ENCODE measurements around the gene RANBP3L. TPM values are rescaled to one million over a fixed set of nuclear protein-coding genes. Genes with fewer than 3 reads are reported as not detected.

RANBP3L gene
- total and polyA plus RNA-seq, 9 of the 15 experiments (the other 6 are each of a cell fraction or from before 2014, with no cell fraction given), result 0.01 to 0.06 TPM; not detected in 7

DNA sequence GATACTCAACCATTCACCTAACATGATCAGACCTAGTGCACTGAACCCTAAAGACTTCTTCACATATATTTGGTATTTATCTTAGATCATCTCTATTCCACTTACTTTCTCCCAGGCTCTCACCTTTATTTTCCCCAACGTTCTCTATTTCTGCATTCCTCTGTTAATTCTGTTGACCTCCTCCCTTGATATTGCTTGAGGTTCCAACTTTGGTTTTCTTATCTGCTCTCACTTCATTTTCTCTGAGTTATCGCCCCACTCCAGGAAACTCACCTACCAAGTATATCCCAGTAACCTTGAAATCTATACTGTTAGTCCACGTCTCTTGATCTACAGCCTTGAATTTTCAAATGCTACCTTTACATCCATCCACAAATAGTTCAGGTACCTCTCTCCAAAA lies 69.2 kb downstream of the RANBP3L start:
- no peak overlapping the region for H3K9ac ChIP-seq (ENCODE audit: insufficient read depth in 1 of 2, low read depth in 2 of 2, low read length in 2 of 2)
- H3K27ac ChIP-seq (ENCODE audit: extremely low read depth, low read depth, low read length), result no peak overlapping the region
- no peaks in the 10 kb centered on the region for H3K9me1 ChIP-seq (ENCODE audit: control insufficient read depth, insufficient read depth, low read length)
- in situ Hi-C loops (cut with MboI) (no loop called here), intact Hi-C loops (cut with micrococcal nuclease) (loop anchor here (10.0 kb wide), 1 partner anchor 642 kb away; the partner anchor contains the start of gene NIPBL)
- H3K36me3 ChIP-seq (ENCODE audit: control insufficient read depth, insufficient read depth, low read length), result 0 out of 3 replicates have a peak, but pooled peaks cover 3% of the 10 kb centered on the region
- TF ChIP-seq TEAD4 (IDR thresholded peaks at IDR 0.05; ENCODE audit: low read length) (peak; percentile 71; the same call in 1 of the 2 replicates), TEAD4 (CRISPR knock-in tag; IDR thresholded peaks at IDR 0.05; ENCODE audit: borderline replicate concordance) (no peak), SMARCE1 (IDR thresholded peaks at IDR 0.05) (peak; percentile 35; the same call in 1 of the 2 replicates), HDAC2 (IDR thresholded peaks at IDR 0.05) (peak; percentile 42; the same call in 1 of the 2 replicates), CBFA2T2 (conservative IDR thresholded peaks at IDR 0.05) (peak; percentile 51; the same call in 1 of the 2 replicates), ZNF707 (CRISPR knock-in tag; conservative IDR thresholded peaks at IDR 0.05) (no peak), FOXM1 (IDR thresholded peaks at IDR 0.05; ENCODE audit: low read depth) (peak; percentile 14; the same call in 1 of the 2 replicates), FOXM1 (CRISPR knock-in tag; IDR thresholded peaks at IDR 0.05; ENCODE audit: low read depth) (no peak), ZNF449 (CRISPR knock-in tag; IDR thresholded peaks at IDR 0.05) (no peak), HDAC1 (IDR thresholded peaks at IDR 0.05) (peak; percentile 23 to 53; a peak in 2 of 4 replicates), RCOR1 (IDR thresholded peaks at IDR 0.05; ENCODE audit: borderline replicate concordance in 1 of 2, low read depth in 2 of 2, low read length in 2 of 2) (peak in 1 of 2 experiments; percentile 35; a peak in 2 of 4 replicates), CBFA2T3 (IDR thresholded peaks at IDR 0.05) (peak; percentile 77), NRF1 (conservative IDR thresholded peaks at IDR 0.05 in 1 of 2, IDR thresholded peaks at IDR 0.05 in 1 of 2) (no peak), TCF3 (CRISPR knock-in tag; IDR thresholded peaks at IDR 0.05) (peak; percentile 23; the same call in 1 of the 2 replicates), TEAD1 (CRISPR knock-in tag; IDR thresholded peaks at IDR 0.05) (0 out of 4 replicates have a peak, but pooled peaks of 1 of the 2 experiments have one; percentile 7), SMARCA4 (IDR thresholded peaks at IDR 0.05) (peak; percentile 42; the same call in 1 of the 2 replicates), NFATC3 (IDR thresholded peaks at IDR 0.05) (no peak), KDM1A (IDR thresholded peaks at IDR 0.05) (peak; percentile 70 to 72), ARID1B (IDR thresholded peaks at IDR 0.05) (peak; percentile 72), DPF2 (IDR thresholded peaks at IDR 0.05) (0 out of 2 replicates have a peak, but pooled peaks have one; percentile 38), USF2 (CRISPR knock-in tag; IDR thresholded peaks at IDR 0.05) (no peak), TFAM (CRISPR knock-in tag; conservative IDR thresholded peaks at IDR 0.05) (no peak), TAL1 (IDR thresholded peaks at IDR 0.05) (peak; percentile 60), MEIS2 (IDR thresholded peaks at IDR 0.05; ENCODE audit: partially characterized antibody) (peak; percentile 54), ZEB2 (IDR thresholded peaks at IDR 0.05) (peak; percentile 74)
- DNase-seq (ENCODE audit: extremely low read depth in 1 of 4, low spot score in 3 of 4) (peak in 1 of 4 experiments; percentile 45), FAIRE-seq (no peak), ATAC-seq (peak; percentile 56)
- H3K4me1 ChIP-seq (replicated peaks in 1 of 2; ENCODE audit: control insufficient read depth in 2 of 2, insufficient read depth in 2 of 2, low read length in 2 of 2), result peaks cover 14 to 15% of the 10 kb centered on the region in 2 experiments
- no peaks in the 10 kb centered on the region for H4K20me1 ChIP-seq (replicated peaks; ENCODE audit: control insufficient read depth, insufficient read depth, low read length)
- WGBS (ENCODE audit: insufficient coverage, low coverage, missing lambda C conversion rate), result 3% methylated on average over 3 of the region's 3 CpGs
- BruUV-seq (replicated peaks), result no TSS peak
- peaks cover 53% of the 10 kb centered on the region for H3K79me2 ChIP-seq (ENCODE audit: control insufficient read depth, insufficient read depth, low read length)
- H3K9me3 ChIP-seq (replicated peaks; ENCODE audit: control insufficient read depth, insufficient read depth, low read depth, low read length), result no peaks in the 10 kb centered on the region
- H3K27me3 ChIP-seq (ENCODE audit: control insufficient read depth in 2 of 2, insufficient read depth in 2 of 2, low read length in 2 of 2), result no peaks in the 10 kb centered on the region
- ChIA-PET CTCF (ENCODE audit: low intra/inter-chr PET ratio) (no interaction called here), POLR2A (interaction anchor here (0.9 to 8.1 kb wide), 2 partner anchors 9 to 12 kb away, joined by 3 to 71 read pairs; partner anchors contain the start of gene NADK2)
- no peak overlapping the region for H3K4me3 ChIP-seq
- no peak overlapping the region for H2AFZ ChIP-seq (ENCODE audit: low read depth, low read length)
- H3K4me2 ChIP-seq (ENCODE audit: insufficient read depth, low read length), result no peak overlapping the region

All from K562 (cell line).